Ishikawa (cell line): Measurements from ENCODE around the gene HCN2.

ENCODE experiments used
- CEBPB ChIP-seq: IDR thresholded peaks from 2 replicates; pipeline ENCODE4 v1.6.1; 2012
- CREB1 ChIP-seq: IDR thresholded peaks from 2 replicates; pipeline ENCODE4 v1.6.1; 2012; ENCODE audit warnings: low read depth
- EGR1 ChIP-seq: IDR thresholded peaks from 2 replicates; pipeline ENCODE4 v1.6.1; 2012
- EP300 ChIP-seq: IDR thresholded peaks from 2 replicates; pipeline ENCODE4 v1.6.1; 2012; ENCODE audit warnings: borderline replicate concordance
- FOXM1 ChIP-seq: IDR thresholded peaks from 2 replicates; pipeline ENCODE4 v1.6.1; 2012; ENCODE audit warnings: low read depth, borderline replicate concordance
- NFIC ChIP-seq: IDR thresholded peaks from 2 replicates; pipeline ENCODE4 v1.6.1; 2012
- RAD21 ChIP-seq: IDR thresholded peaks from 2 replicates; pipeline ENCODE4 v1.6.1; 2012; ENCODE audit warnings: low read depth
- TAF1 ChIP-seq: IDR thresholded peaks from 2 replicates; pipeline ENCODE4 v1.6.1; 2012; ENCODE audit warnings: low read depth, mild to moderate bottlenecking
- TCF12 ChIP-seq: IDR thresholded peaks from 2 replicates; pipeline ENCODE4 v1.6.1; 2012; ENCODE audit warnings: low read depth
- TEAD4 ChIP-seq: IDR thresholded peaks from 2 replicates; pipeline ENCODE4 v1.6.1; 2012
- YY1 ChIP-seq: IDR thresholded peaks from 2 replicates; pipeline ENCODE4 v1.6.1; 2012; ENCODE audit warnings: low read depth
- ZBTB7A ChIP-seq: IDR thresholded peaks from 2 replicates; pipeline ENCODE4 v1.6.1; 2012; ENCODE audit warnings: low read depth
- TF ChIP-seq, protein P1 (sequence below): IDR thresholded peaks from 2 replicates; pipeline ENCODE4 v1.6.1; 2012; ENCODE audit warnings: low read depth, mild to moderate bottlenecking
- TF ChIP-seq, protein P2 (sequence below): IDR thresholded peaks from 2 replicates; pipeline ENCODE4 v1.6.1; 2012
- TF ChIP-seq, protein P3 (sequence below): IDR thresholded peaks from 2 replicates; pipeline ENCODE4 v1.6.1; 2012

Gene HCN2

DNA sequence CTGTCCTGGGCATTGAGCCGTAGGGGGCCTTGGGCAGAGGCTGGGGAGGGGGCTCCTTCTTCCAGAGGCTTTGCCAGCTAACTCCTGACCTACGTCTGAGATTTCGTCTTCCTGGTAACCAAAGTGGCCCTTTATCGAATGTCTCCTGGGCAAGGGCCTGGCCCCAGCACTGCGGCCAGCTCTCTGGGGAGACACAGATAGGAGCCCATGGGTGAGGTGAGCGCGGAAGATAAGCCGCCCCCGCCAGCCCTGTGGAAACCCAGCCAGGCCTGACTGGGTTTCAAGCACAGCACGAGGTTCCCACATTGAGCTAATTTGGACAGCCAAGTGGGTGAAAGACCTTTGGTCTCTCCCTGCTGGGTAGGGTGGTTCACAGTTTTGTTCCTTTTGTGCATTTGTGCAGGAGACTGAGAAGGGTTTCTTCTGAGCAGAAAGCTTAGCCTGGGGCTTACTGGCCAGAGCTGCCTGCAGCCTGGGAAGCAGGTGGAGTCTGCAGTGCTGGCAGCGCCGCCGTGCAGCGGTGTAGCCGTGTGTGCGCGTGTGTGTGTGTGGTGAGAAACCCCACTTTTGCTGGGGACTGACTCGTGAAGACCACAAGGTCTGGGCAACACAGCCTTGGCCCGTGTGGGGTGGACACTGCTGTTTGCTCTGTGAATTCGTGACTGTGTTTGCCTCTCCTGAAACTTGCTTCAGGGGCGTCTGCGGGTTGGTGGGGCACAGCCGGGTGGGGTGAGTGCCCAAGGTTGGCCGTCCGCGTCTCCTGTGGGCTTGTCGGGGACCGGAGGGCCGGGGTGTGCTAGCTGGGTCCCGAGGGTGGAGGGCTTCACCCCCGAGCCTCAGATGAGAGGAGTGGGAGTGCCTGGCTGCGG, 14.8 kb upstream of the HCN2 start:
- TF ChIP-seq TEAD4 (no peak), FOXM1 (no peak)

DNA sequence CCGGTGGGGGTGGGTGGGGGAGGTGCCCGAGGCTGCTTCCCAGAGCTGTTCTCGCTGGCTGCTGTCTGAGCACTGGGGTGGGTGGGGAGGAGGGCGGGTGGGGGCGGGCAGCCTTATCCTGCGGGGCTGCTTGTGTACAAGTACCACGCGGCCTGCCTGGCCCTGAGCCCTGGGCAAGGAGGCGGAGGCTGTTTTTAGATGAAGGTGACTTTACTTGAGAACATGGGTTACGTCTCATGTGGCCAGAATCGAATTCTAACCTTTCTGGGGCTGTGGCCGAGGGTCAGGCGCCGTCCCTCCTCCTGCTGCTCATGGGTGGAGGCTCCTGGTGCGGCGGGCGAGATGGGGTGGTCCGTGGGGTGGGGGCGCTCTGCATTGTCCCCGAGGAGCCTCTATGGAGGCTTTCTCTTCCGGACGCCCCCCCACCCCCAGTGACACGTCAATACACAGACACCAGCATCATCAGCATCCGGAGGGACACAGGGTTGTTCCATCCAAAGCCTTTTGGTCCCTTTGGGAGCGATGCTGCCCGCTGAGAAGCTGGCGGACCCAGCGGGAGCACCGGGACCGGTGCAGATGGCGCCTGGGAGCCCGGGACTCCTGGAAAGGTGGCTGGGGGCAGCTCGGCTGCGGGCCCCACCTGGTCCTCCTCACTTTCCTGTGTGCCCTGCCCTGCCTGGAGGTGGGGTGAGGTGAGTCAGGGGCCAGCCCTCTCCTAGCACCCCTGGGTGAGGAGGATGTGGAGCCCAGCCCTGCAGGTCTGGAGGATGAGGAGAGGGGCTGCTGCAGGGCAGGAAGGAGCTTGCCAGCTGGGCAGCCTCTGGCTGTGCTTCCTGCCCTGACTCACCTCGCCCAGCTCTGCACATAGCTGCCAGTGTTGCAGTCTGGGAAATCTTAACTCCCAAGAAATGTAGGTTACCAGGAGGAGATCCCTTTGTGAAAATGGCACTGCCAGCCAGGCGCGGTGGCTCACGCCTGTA, 13.9 kb upstream of the HCN2 start:
- TF ChIP-seq TCF12: no peak
- no peak for TF ChIP-seq TEAD4
- TF ChIP-seq FOXM1: no peak
- TF ChIP-seq RAD21: no peak
- no peak for TF ChIP-seq CREB1
- no peak for TF ChIP-seq NFIC
- TF ChIP-seq, protein P1, sequence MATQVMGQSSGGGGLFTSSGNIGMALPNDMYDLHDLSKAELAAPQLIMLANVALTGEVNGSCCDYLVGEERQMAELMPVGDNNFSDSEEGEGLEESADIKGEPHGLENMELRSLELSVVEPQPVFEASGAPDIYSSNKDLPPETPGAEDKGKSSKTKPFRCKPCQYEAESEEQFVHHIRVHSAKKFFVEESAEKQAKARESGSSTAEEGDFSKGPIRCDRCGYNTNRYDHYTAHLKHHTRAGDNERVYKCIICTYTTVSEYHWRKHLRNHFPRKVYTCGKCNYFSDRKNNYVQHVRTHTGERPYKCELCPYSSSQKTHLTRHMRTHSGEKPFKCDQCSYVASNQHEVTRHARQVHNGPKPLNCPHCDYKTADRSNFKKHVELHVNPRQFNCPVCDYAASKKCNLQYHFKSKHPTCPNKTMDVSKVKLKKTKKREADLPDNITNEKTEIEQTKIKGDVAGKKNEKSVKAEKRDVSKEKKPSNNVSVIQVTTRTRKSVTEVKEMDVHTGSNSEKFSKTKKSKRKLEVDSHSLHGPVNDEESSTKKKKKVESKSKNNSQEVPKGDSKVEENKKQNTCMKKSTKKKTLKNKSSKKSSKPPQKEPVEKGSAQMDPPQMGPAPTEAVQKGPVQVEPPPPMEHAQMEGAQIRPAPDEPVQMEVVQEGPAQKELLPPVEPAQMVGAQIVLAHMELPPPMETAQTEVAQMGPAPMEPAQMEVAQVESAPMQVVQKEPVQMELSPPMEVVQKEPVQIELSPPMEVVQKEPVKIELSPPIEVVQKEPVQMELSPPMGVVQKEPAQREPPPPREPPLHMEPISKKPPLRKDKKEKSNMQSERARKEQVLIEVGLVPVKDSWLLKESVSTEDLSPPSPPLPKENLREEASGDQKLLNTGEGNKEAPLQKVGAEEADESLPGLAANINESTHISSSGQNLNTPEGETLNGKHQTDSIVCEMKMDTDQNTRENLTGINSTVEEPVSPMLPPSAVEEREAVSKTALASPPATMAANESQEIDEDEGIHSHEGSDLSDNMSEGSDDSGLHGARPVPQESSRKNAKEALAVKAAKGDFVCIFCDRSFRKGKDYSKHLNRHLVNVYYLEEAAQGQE: no peak
- TF ChIP-seq, protein P2, sequence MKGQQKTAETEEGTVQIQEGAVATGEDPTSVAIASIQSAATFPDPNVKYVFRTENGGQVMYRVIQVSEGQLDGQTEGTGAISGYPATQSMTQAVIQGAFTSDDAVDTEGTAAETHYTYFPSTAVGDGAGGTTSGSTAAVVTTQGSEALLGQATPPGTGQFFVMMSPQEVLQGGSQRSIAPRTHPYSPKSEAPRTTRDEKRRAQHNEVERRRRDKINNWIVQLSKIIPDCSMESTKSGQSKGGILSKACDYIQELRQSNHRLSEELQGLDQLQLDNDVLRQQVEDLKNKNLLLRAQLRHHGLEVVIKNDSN: no peak
- TF ChIP-seq TAF1: no peak
- TF ChIP-seq EP300: no peak
- TF ChIP-seq ZBTB7A: no peak
- TF ChIP-seq, protein P3, sequence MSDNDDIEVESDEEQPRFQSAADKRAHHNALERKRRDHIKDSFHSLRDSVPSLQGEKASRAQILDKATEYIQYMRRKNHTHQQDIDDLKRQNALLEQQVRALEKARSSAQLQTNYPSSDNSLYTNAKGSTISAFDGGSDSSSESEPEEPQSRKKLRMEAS: no peak
- no peak for TF ChIP-seq YY1
- no peak for TF ChIP-seq EGR1
- no peak for TF ChIP-seq CEBPB

DNA sequence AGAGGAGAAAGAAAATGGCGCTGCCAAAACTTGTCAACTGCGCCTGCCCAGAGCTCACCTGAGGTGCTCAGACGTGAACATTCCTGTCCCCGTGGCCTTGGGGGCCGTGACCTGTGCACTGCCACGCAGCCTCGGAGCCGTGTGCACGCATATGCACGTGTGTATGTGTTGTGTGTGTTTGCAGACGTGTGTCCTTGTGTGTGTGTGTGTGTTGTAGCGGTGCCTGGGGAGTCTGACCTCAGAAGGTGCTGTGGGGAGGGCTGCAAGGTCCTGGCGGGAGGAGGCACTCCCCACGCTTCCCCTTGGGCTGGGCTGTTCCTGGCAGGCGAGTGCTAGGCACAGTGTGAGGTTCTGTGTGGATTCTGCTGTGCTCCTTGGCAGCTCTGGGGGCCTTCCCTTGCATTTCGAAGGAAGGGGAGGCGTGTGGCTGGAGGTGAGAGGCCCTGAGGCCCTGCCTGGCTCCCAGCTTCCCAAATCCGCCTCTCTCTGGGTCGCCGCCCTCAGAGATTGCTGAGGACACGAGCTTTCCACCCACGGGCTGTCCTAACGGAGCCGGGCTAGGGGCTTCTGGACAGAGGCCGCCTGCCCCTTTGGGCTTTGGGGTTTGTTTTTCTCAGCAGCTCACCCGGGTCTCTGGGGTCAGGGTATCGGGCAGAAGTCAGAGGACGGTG, 12.8 kb upstream of the HCN2 start:
- TF ChIP-seq YY1 (no peak), RAD21 (no peak)
- TF ChIP-seq, protein P3: no peak

DNA sequence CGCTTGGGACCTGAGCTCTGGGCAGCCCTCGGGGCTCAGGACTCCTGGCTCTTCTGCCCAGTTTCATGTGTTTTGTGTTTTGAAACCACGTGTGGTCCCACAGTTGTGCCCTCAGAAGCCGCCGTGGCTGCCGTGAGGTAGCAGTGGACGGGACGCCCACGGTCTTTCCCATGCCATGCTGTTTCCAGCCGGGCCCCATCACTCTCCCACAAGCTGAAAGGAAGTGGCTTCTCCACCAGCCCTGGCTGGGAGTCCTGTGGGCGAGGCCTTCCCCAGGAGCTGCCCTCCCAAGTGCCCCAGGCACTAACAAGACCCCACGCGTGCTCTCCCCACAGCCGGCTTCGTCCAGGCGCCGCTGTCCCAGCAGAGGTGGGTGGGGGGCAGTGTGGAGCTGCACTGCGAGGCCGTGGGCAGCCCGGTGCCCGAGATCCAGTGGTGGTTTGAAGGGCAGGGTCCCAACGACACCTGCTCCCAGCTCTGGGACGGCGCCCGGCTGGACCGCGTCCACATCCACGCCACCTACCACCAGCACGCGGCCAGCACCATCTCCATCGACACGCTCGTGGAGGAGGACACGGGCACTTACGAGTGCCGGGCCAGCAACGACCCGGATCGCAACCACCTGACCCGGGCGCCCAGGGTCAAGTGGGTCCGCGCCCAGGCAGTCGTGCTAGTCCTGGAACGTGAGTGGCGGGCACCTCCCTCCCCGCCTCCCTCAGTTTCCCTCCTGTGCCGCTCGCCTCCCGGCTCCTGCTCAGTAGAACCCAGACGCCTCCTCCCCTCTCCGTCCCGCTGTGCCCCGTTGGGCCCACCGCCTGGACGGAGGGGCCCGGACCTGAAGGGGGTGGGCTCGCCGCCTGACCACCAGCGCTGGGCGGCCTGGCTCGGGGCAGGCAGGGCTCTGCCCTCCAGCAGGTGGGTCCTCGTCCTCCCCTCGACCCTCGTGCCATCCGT, 12.0 kb upstream of the HCN2 start:
- TF ChIP-seq ZBTB7A (no peak), EGR1 (no peak), CEBPB (no peak), YY1 (no peak), EP300 (no peak), NFIC (no peak)
- TF ChIP-seq, protein P3: no peak
- TF ChIP-seq, protein P1: no peak
